Mammary epithelial cell (primary cell): ENCODE measurements around the gene ACTL8.

Experiments used
- CTCF ChIP-seq, 2 donors: IDR thresholded peaks in 1 of 2; conservative IDR thresholded peaks in 1 of 2; 2 replicates each; pipeline ENCODE4 v1.5.1; 2011 to 2012; ENCODE audit warnings: inconsistent platforms in 2 of 2, low read length in 2 of 2, mild to moderate bottlenecking in 2 of 2, control low read depth in 1 of 2, low read depth in 1 of 2; ENCODE audit not compliant: insufficient read depth in 1 of 2; ENCODE audit errors: extremely low read depth in 1 of 2
- EZH2 ChIP-seq: IDR thresholded peaks from 2 replicates; pipeline ENCODE4 v1.6.1; 2012; ENCODE audit warnings: low read length, inconsistent platforms, borderline replicate concordance

- TF ChIP-seq EZH2 (no peak), CTCF (conservative IDR thresholded peaks at IDR 0.05 in 1 of 2, IDR thresholded peaks at IDR 0.05 in 1 of 2; ENCODE audit: extremely low read depth in 1 of 2, insufficient read depth in 1 of 2, low read depth in 1 of 2, low read length in 2 of 2) (no peak)
Observed at GRCh38 chr1:17711577-17711910, 43.6 kb upstream of the ACTL8 start.
